KMS-11 (cell line): ENCODE measurements around the gene ADGRA3.

ENCODE experiments used
- H2AFZ ChIP-seq: fragments of 200-600 bp; sonication (generic); 2 replicates; pipeline ENCODE4 v1.6.1; 2016; ENCODE audit warnings: antibody characterized with exemption, mixed run types, low read depth
- H3K27ac ChIP-seq: fragments of 200-600 bp; sonication (generic); 2 replicates; pipeline ENCODE4 v1.6.1; 2016; ENCODE audit warnings: mild to moderate bottlenecking, mixed run types
- H3K27me3 ChIP-seq: fragments of 200-600 bp; sonication (generic); 2 replicates; pipeline ENCODE4 v1.6.1; 2017; ENCODE audit warnings: mild to moderate bottlenecking, low read depth, mixed run types, moderate library complexity; ENCODE audit not compliant: insufficient read depth
- H3K36me3 ChIP-seq: fragments of 200-600 bp; sonication (generic); 2 replicates; pipeline ENCODE4 v1.6.1; 2017; ENCODE audit warnings: mild to moderate bottlenecking, mixed run types; ENCODE audit not compliant: insufficient read depth
- H3K4me1 ChIP-seq: fragments of 200-600 bp; sonication (generic); 2 replicates; pipeline ENCODE4 v1.6.1; 2016; ENCODE audit warnings: mild to moderate bottlenecking, low read depth, mixed run types; ENCODE audit not compliant: poor library complexity, severe bottlenecking
- H3K4me2 ChIP-seq: fragments of 200-600 bp; sonication (generic); 2 replicates; pipeline ENCODE4 v1.7.0; 2016; ENCODE audit warnings: mild to moderate bottlenecking, mixed run types
- H3K4me3 ChIP-seq: fragments of 200-600 bp; sonication (generic); IDR thresholded peaks from 2 replicates; pipeline ENCODE4 v1.6.1; 2017; ENCODE audit warnings: low read depth, low read length, mixed read lengths; ENCODE audit not compliant: insufficient read depth
- H3K79me2 ChIP-seq: fragments of 200-600 bp; sonication (generic); 2 replicates; pipeline ENCODE4 v1.6.1; 2016; ENCODE audit warnings: low read depth, mixed run types; ENCODE audit not compliant: insufficient read depth
- H3K9ac ChIP-seq: fragments of 200-600 bp; sonication (generic); 2 replicates; pipeline ENCODE4 v1.6.1; 2016; ENCODE audit warnings: mild to moderate bottlenecking, mixed run types
- H4K20me1 ChIP-seq: fragments of 200-600 bp; sonication (generic); 2 replicates; pipeline ENCODE4 v1.6.1; 2016; ENCODE audit warnings: mild to moderate bottlenecking, mixed run types; ENCODE audit not compliant: insufficient read depth
- TF ChIP-seq, protein P1 (sequence below): fragments of 200-600 bp; sonication (generic); conservative IDR thresholded peaks from 2 replicates; pipeline ENCODE4 v1.6.1; 2017; ENCODE audit warnings: low read depth, mild to moderate bottlenecking, antibody characterized with exemption, low read length, moderate library complexity, mixed read lengths

The ADGRA3 gene

DNA sequence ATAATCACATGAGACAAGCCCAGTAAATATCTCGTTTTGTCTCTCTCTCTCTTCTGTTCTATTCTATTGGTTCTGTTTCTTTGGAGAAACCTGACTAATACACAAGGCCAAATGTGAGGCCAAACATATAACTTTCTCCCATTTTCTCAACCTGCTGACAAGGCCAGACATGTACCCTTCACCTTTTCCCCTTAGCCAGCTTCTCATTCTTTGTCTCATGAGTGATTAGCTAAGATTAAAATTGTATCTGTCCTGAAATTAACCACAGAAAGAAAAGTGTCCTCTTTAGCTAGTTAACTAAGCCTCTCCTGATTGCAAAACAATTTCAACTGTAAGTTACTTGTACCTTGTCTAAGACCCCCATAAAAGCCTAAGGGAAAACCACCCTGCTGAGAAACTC, 18.5 kb upstream of the ADGRA3 start:
- Histone ChIP-seq H3K4me3 (no peak overlapping the region), H4K20me1 (no peaks in the 10 kb centered on the region), H3K79me2 (no peaks in the 10 kb centered on the region), H3K4me2 (no peak overlapping the region), H3K27ac (no peak overlapping the region), H3K4me1 (no peaks in the 10 kb centered on the region), H3K9ac (no peak overlapping the region), H3K36me3 (no peaks in the 10 kb centered on the region), H2AFZ (no peak overlapping the region), H3K27me3 (no peaks in the 10 kb centered on the region)
- TF ChIP-seq, protein P1, sequence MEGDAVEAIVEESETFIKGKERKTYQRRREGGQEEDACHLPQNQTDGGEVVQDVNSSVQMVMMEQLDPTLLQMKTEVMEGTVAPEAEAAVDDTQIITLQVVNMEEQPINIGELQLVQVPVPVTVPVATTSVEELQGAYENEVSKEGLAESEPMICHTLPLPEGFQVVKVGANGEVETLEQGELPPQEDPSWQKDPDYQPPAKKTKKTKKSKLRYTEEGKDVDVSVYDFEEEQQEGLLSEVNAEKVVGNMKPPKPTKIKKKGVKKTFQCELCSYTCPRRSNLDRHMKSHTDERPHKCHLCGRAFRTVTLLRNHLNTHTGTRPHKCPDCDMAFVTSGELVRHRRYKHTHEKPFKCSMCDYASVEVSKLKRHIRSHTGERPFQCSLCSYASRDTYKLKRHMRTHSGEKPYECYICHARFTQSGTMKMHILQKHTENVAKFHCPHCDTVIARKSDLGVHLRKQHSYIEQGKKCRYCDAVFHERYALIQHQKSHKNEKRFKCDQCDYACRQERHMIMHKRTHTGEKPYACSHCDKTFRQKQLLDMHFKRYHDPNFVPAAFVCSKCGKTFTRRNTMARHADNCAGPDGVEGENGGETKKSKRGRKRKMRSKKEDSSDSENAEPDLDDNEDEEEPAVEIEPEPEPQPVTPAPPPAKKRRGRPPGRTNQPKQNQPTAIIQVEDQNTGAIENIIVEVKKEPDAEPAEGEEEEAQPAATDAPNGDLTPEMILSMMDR: no peak

DNA sequence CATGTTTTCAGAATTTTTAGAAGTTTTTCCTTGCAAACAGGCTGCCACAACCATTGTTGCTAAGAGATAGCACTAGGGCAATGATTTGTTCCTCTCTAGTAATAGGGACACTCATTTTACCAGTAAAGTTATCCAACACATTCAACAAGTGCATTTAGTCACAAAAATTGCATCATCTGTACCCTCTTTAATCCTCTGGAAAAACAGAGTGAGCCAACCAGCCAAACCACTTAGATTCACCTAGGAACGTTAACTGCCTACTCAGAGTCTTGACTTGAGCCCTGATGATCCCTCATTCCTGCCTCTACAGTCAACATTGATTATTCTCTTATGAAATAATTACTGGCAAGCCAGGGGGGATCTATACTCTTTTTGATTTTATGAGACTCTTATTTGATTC, 17.0 kb upstream of the ADGRA3 start:
- H4K20me1 ChIP-seq: no peaks in the 10 kb centered on the region
- H3K4me1 ChIP-seq: no peaks in the 10 kb centered on the region
- no peak overlapping the region for H2AFZ ChIP-seq
- no peak overlapping the region for H3K9ac ChIP-seq
- no peaks in the 10 kb centered on the region for H3K79me2 ChIP-seq
- no peaks in the 10 kb centered on the region for H3K36me3 ChIP-seq
- H3K4me2 ChIP-seq: no peak overlapping the region
- no peaks in the 10 kb centered on the region for H3K27me3 ChIP-seq
- no peak overlapping the region for H3K4me3 ChIP-seq
- TF ChIP-seq, protein P1: no peak
- no peak overlapping the region for H3K27ac ChIP-seq

DNA sequence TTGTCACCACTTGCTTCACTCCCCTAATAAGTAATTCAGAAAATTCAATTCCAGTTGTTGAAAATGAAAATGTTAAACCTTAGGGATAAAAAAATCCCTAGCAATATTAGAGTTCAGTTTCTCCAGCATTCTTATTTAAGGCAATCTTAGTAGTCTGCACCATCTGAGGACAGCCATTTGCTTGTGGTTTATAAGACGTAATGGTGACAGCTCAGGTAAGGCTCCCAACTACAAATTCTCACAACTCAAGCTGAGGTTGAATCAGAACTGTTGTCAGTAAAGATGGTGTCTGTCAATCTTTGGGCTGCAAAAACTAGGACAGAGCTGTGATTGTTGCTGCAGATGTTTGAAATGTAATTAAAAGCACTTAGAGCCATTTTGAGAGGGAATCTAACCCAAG, 16.3 kb upstream of the ADGRA3 start:
- H4K20me1 ChIP-seq: no peaks in the 10 kb centered on the region
- H3K4me1 ChIP-seq: no peaks in the 10 kb centered on the region
- H2AFZ ChIP-seq: no peak overlapping the region
- H3K36me3 ChIP-seq: no peaks in the 10 kb centered on the region
- H3K79me2 ChIP-seq: no peaks in the 10 kb centered on the region
- H3K9ac ChIP-seq: no peak overlapping the region
- no peak overlapping the region for H3K27ac ChIP-seq
- H3K4me2 ChIP-seq: no peak overlapping the region
- no peaks in the 10 kb centered on the region for H3K27me3 ChIP-seq
- no peak overlapping the region for H3K4me3 ChIP-seq
- TF ChIP-seq, protein P1: no peak

DNA sequence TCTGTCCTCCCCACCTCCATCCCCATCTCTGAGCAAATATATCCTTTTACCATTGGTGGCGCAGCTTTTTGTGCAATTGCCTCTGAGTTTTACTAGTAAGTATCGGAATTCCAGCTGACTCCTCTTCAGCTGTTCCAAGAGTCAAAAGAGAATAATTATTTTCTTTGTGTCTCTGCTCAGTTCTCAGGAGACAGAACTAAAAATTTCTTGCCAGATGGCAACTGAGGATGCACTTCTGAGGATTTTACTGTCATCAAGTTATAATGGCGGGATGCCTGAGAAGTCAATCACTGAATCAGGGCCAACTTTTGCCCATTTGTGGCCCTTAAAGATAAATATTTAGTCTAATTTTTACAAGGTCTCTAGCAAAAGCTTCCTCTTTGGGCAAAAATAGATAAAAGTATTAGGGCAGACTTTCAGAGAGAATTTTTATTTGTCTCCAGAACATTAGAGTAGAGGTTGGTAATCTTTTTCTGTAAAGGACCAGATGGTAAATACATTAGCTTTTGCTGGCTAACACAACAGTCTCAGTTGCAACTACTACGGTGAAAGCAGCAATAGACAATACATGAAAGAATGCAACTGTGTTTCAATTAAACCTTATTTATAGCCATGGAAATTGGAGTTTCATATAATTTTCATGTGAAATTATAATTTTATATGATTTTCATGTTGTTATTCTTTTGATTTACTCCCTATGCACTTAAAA, 15.6 kb upstream of the ADGRA3 start:
- Histone ChIP-seq H4K20me1 (no peaks in the 10 kb centered on the region), H3K79me2 (no peaks in the 10 kb centered on the region), H3K4me1 (no peaks in the 10 kb centered on the region), H3K36me3 (no peaks in the 10 kb centered on the region), H3K27ac (no peak overlapping the region), H3K4me3 (no peak overlapping the region), H2AFZ (no peak overlapping the region), H3K9ac (no peak overlapping the region), H3K4me2 (no peak overlapping the region), H3K27me3 (no peaks in the 10 kb centered on the region)
- TF ChIP-seq, protein P1: no peak
